Trophoblast cell (in vitro differentiated cells and primary cell): Measurements from ENCODE around the gene SULF2.

Source experiments
- DNase-seq, 2 donors: peaks; one replicate each; pipeline ENCODE4 v3.0.0-alpha.2; 2016
- H2AFZ ChIP-seq: 2 replicates; pipeline ENCODE4 v1.6.1; 2013; ENCODE audit warnings: low read length, moderate library complexity, mild to moderate bottlenecking; ENCODE audit not compliant: insufficient read depth, poor library complexity
- H2AK5ac ChIP-seq: 2 replicates; pipeline ENCODE4 v1.6.1; 2013; ENCODE audit warnings: mild to moderate bottlenecking, low read length
- H2BK120ac ChIP-seq: 2 replicates; pipeline ENCODE4 v1.6.1; 2013; ENCODE audit warnings: low read length, mild to moderate bottlenecking, moderate library complexity; ENCODE audit not compliant: insufficient read depth, poor library complexity
- H2BK12ac ChIP-seq: 2 replicates; pipeline ENCODE4 v1.6.1; 2013; ENCODE audit warnings: mild to moderate bottlenecking, low read length, moderate library complexity
- H2BK5ac ChIP-seq: 2 replicates; pipeline ENCODE4 v1.6.1; 2013; ENCODE audit warnings: low read length, low read depth, moderate library complexity, mild to moderate bottlenecking; ENCODE audit not compliant: poor library complexity
- H3K14ac ChIP-seq: 2 replicates; pipeline ENCODE4 v1.6.1; 2013; ENCODE audit warnings: mild to moderate bottlenecking, low read length
- H3K18ac ChIP-seq: 2 replicates; pipeline ENCODE4 v1.6.1; 2013; ENCODE audit warnings: mild to moderate bottlenecking, low read length
- H3K23ac ChIP-seq: 2 replicates; pipeline ENCODE4 v1.6.1; 2013; ENCODE audit warnings: low read length
- H3K27ac ChIP-seq: 2 replicates; pipeline ENCODE4 v1.5.1; 2013; ENCODE audit warnings: low read depth, mild to moderate bottlenecking, inconsistent platforms, low read length, moderate library complexity
- H3K27me3 ChIP-seq: 2 replicates; pipeline ENCODE4 v1.6.1; 2013; ENCODE audit warnings: inconsistent platforms, mild to moderate bottlenecking, low read length, moderate library complexity; ENCODE audit not compliant: insufficient read depth
- H3K36me3 ChIP-seq, 2 experiments: 1 replicate in 1 of 2; 2 replicates in 1 of 2; pipeline ENCODE4 v1.6.1; 2013; ENCODE audit warnings: low read length in 2 of 2, mild to moderate bottlenecking in 2 of 2, moderate library complexity in 1 of 2; ENCODE audit not compliant: insufficient read depth in 2 of 2, control insufficient read depth in 1 of 2
- H3K4ac ChIP-seq: 2 replicates; pipeline ENCODE4 v1.6.1; 2013; ENCODE audit warnings: low read depth, mild to moderate bottlenecking, low read length, moderate library complexity
- H3K4me1 ChIP-seq, 2 experiments: 1 replicate in 1 of 2; 2 replicates in 1 of 2; pipeline ENCODE4 v1.6.1; 2013; ENCODE audit warnings: low read length in 2 of 2, mild to moderate bottlenecking in 2 of 2, moderate library complexity in 1 of 2; ENCODE audit not compliant: insufficient read depth in 2 of 2, control insufficient read depth in 1 of 2
- H3K4me2 ChIP-seq: 2 replicates; pipeline ENCODE4 v1.6.1; 2013; ENCODE audit warnings: inconsistent platforms, mild to moderate bottlenecking, low read length, moderate library complexity
- H3K4me3 ChIP-seq: 2 replicates; pipeline ENCODE4 v1.5.1; 2013; ENCODE audit warnings: mild to moderate bottlenecking, low read depth, low read length, inconsistent platforms
- H3K79me1 ChIP-seq: one replicate; pipeline ENCODE4 v1.6.1; 2013; ENCODE audit warnings: low read length
- H3K79me2 ChIP-seq: 2 replicates; pipeline ENCODE4 v1.6.1; 2013; ENCODE audit warnings: low read length, mild to moderate bottlenecking; ENCODE audit not compliant: control insufficient read depth, insufficient read depth, poor library complexity
- H3K9ac ChIP-seq: 2 replicates; pipeline ENCODE4 v1.6.1; 2013; ENCODE audit warnings: mild to moderate bottlenecking, low read length
- H3K9me3 ChIP-seq: 2 replicates; pipeline ENCODE4 v1.6.1; 2013; ENCODE audit warnings: low read depth, mild to moderate bottlenecking, control low read depth, inconsistent platforms, low read length; ENCODE audit not compliant: insufficient read depth
- H4K12ac ChIP-seq: 2 replicates; pipeline ENCODE4 v1.6.1; 2013; ENCODE audit warnings: low read depth, mild to moderate bottlenecking, low read length, moderate library complexity
- H4K8ac ChIP-seq: 2 replicates; pipeline ENCODE4 v1.6.1; 2013; ENCODE audit warnings: low read depth, mild to moderate bottlenecking, low read length, moderate library complexity
- H4K91ac ChIP-seq: one replicate; pipeline ENCODE4 v1.6.1; 2013; ENCODE audit warnings: low read depth, mild to moderate bottlenecking, low read length, moderate library complexity
- WGBS: extraction: QIAGEN DNeasy Blood & Tissue Kit; methylation state at CpG from one replicate; pipeline ENCODE4 v1.1.7; 2013; ENCODE audit warnings: missing lambda C conversion rate; ENCODE audit not compliant: insufficient read length, insufficient coverage; ENCODE audit errors: extremely low coverage; 5-methylcytosine and 5-hydroxymethylcytosine counted together

The SULF2 gene

DNA sequence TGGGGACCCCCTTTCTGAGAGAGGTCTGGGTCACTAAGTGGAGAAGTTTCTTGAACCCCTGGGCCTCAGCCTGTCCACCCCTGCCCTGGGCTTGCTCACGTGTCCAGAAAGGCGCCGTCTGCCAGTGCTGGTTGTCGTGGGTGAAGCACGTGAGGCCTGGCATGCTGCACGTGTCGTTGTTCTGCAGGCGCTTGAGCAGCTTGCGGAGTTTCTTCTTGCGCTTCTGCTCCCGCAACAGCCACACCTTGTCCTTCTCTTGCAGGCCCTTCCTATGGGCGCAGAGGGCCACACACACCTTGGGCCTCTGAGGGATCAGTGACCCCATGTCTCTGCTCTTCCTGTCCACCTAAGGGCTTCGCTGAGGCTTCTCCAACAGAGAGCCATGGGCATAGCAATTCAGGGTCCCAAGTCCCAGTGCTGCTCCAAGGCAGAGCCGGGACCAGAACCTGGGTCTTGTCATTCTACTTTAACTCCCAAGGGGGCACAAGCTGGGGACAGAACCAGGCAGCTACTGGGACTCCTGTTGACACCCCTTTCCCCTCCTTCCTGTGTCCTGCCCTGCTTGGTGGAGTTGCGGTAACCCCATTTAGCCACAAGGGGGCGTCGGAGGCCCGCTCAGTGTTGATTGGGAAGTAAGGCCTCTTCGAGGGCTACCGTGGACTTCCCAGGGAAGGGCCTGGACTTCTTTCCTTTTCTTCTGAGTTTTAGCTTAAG lies 121.8 kb downstream of the SULF2 start:
- WGBS, result no CpG with 5 or more reads among the region's 20 CpGs
- H3K79me2 ChIP-seq, result peaks cover 1% of the 10 kb centered on the region
- H3K4ac ChIP-seq, result no peak overlapping the region
- no peak overlapping the region for H2AK5ac ChIP-seq
- no peak overlapping the region for H3K18ac ChIP-seq
- peaks cover 13 to 18% of the 10 kb centered on the region in 2 experiments for H3K4me1 ChIP-seq
- no peak overlapping the region for H2BK120ac ChIP-seq
- H2BK12ac ChIP-seq, result no peak overlapping the region
- H2AFZ ChIP-seq, result no peak overlapping the region
- H4K91ac ChIP-seq, result no peak overlapping the region
- H3K9me3 ChIP-seq, result peaks cover 3% of the 10 kb centered on the region
- H3K27me3 ChIP-seq, result no peaks in the 10 kb centered on the region
- H4K12ac ChIP-seq, result no peak overlapping the region
- peaks cover 38 to 55% of the 10 kb centered on the region in 2 experiments for H3K36me3 ChIP-seq
- no peak overlapping the region for H3K4me2 ChIP-seq
- H3K79me1 ChIP-seq, result peaks cover 7% of the 10 kb centered on the region
- no peak overlapping the region for H3K14ac ChIP-seq
- H4K8ac ChIP-seq, result no peak overlapping the region
- H2BK5ac ChIP-seq, result no peak overlapping the region
- H3K9ac ChIP-seq, result no peak overlapping the region
- no peak overlapping the region for H3K23ac ChIP-seq
- peak; percentile 68 to 78 for DNase-seq
- no peak overlapping the region for H3K27ac ChIP-seq
- no peak overlapping the region for H3K4me3 ChIP-seq

DNA sequence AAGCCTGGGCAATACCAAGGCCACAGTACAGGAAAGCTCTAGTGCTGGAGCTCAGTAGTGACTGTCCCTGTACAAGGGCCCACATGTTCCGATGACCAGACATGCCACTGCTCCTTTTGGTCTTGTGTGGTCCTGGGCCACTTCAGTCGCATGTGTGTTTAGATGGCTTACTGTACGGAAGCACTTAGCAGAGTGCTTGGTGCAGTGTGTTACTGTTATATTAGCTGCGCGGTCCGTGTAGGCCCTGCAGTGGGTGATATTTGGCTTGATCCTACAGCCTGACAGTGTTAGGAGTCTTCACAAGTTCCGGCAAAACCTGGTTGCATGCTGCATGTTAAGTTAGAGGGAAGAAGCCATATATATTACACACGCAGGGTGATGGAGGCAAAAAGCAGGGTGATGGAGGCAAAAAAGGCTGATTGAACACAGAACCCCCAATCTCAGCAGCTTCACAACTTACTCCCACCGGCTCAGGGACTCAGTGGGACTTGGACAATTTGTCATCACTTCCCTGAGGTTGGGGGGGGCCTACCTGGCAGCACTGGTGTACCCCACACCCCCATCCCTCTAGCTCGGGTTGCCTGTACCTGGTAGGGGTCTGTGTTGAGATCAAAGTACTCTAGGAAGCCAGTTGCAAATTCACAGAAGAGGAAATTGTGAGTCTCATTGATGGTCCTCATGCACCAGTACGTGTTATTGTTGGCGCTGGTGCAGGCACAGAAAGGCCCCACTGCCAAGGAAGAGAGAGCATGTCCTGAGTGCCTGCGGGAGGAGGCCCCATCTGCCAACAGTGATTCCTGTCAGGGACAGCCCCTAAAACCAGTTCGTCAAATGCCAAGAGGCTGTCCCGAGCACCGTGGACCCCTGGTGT lies 122.6 kb downstream of the SULF2 start:
- Histone ChIP-seq H3K79me2 (peaks cover 1% of the 10 kb centered on the region), H2BK12ac (no peak overlapping the region), H3K9me3 (peaks cover 3% of the 10 kb centered on the region), H4K91ac (no peak overlapping the region), H3K14ac (no peak overlapping the region), H2BK5ac (no peak overlapping the region), H3K4me1 (peaks cover 13 to 18% of the 10 kb centered on the region in 2 experiments), H3K4me3 (no peak overlapping the region), H3K18ac (no peak overlapping the region), H4K12ac (no peak overlapping the region), H3K9ac (no peak overlapping the region), H3K27ac (no peak overlapping the region), H4K8ac (no peak overlapping the region), H3K4me2 (no peak overlapping the region), H3K4ac (no peak overlapping the region), H3K79me1 (peaks cover 7% of the 10 kb centered on the region), H2AFZ (no peak overlapping the region), H2AK5ac (no peak overlapping the region), H3K36me3 (peaks cover 33 to 58% of the 10 kb centered on the region in 2 experiments), H3K27me3 (no peaks in the 10 kb centered on the region), H2BK120ac (no peak overlapping the region), H3K23ac (no peak overlapping the region)
- no peak for DNase-seq
- WGBS, result no CpG with 5 or more reads among the region's 16 CpGs

DNA sequence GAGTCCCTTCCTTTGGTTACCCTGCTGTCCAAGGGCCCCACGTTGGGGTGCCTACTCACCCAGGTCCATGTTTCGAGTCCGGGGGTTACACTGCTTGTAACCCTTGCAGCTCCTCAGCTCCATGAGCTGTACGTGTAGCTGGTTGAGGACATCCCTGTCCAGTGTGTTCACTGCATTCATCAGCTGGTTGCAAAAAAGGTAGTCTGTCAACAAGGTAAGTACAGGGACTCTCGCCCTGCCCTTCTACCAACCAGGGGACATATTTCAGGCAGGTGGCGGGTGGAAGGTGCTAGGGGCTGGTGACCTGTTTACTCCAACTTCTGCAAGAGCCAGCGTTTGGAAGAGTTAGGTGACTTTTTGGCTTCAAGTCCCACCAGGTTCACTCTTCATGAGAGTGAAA lies 123.6 kb downstream of the SULF2 start:
- Histone ChIP-seq H3K9me3 (peaks cover 3% of the 10 kb centered on the region), H4K12ac (no peak overlapping the region), H3K27me3 (no peaks in the 10 kb centered on the region), H2BK120ac (no peak overlapping the region), H3K36me3 (peaks cover 32 to 59% of the 10 kb centered on the region in 2 experiments), H2BK12ac (no peak overlapping the region), H3K79me2 (peaks cover 1% of the 10 kb centered on the region), H2BK5ac (no peak overlapping the region), H3K4me2 (no peak overlapping the region), H3K27ac (no peak overlapping the region), H3K79me1 (peaks cover 7% of the 10 kb centered on the region), H3K23ac (no peak overlapping the region), H3K9ac (no peak overlapping the region), H3K4me3 (no peak overlapping the region), H4K91ac (no peak overlapping the region), H2AFZ (no peak overlapping the region), H3K4me1 (peaks cover 13 to 18% of the 10 kb centered on the region in 2 experiments), H3K18ac (no peak overlapping the region), H3K4ac (no peak overlapping the region), H2AK5ac (no peak overlapping the region), H4K8ac (no peak overlapping the region), H3K14ac (no peak overlapping the region)
- WGBS, result no CpG with 5 or more reads among the region's 7 CpGs
- no peak for DNase-seq

DNA sequence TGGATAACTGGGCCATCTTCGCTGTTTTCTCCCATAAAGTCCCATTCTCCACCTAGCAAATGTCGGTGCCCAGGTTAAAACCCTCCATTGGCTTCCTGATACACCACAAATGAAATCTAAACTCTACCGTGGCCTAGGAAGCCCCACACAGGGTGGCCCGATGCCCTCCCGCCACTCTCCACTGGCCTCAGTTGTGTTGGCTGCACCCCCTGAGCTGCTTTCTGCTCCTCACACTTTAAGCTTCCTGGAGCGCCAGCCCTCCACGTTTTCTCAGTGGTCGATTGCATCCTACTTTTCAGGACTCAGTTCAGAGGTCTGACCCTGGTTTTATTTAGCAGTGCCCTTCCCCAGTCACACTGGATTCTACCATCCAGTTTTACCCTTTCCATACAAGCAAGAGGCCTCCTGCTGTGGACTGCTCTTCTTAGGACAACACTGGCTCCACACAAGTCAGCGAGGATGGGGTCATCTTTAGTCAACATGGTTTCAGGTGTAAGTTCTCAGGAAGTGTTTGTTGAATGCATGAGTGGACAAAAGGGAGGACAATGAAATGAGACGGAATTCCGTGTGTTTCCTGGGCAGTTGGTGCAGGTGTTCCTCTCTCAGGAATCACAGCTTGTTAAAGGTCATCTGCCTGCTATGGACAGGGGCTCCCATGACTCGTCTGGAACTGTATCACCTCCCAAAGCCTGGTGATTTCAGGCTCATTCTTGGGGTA lies 124.1 kb downstream of the SULF2 start:
- H3K79me2 ChIP-seq, result peaks cover 1% of the 10 kb centered on the region
- no peak overlapping the region for H3K14ac ChIP-seq
- no peak overlapping the region for H3K23ac ChIP-seq
- H3K27ac ChIP-seq, result no peak overlapping the region
- peaks cover 28 to 55% of the 10 kb centered on the region in 2 experiments for H3K36me3 ChIP-seq
- no CpG with 5 or more reads among the region's 12 CpGs for WGBS
- no peaks in the 10 kb centered on the region for H3K9me3 ChIP-seq
- H3K4ac ChIP-seq, result no peak overlapping the region
- H2BK12ac ChIP-seq, result no peak overlapping the region
- no peak overlapping the region for H2AFZ ChIP-seq
- DNase-seq, result no peak
- H2BK120ac ChIP-seq, result no peak overlapping the region
- peaks cover 13 to 18% of the 10 kb centered on the region in 2 experiments for H3K4me1 ChIP-seq
- no peak overlapping the region for H4K8ac ChIP-seq
- H4K91ac ChIP-seq, result no peak overlapping the region
- no peak overlapping the region for H3K18ac ChIP-seq
- H2AK5ac ChIP-seq, result no peak overlapping the region
- no peak overlapping the region for H2BK5ac ChIP-seq
- H4K12ac ChIP-seq, result peak overlapping the region; percentile 31
- peaks cover 7% of the 10 kb centered on the region for H3K79me1 ChIP-seq
- H3K4me2 ChIP-seq, result no peak overlapping the region
- H3K4me3 ChIP-seq, result no peak overlapping the region
- no peaks in the 10 kb centered on the region for H3K27me3 ChIP-seq
- no peak overlapping the region for H3K9ac ChIP-seq
